T-helper 22 cell (primary cell): ENCODE measurements around the gene CD44.

Source experiments
- DNase-seq: peaks from one replicate; pipeline ENCODE4 v3.0.0-alpha.2; 2020; ENCODE audit warnings: low read depth

The CD44 gene

DNA sequence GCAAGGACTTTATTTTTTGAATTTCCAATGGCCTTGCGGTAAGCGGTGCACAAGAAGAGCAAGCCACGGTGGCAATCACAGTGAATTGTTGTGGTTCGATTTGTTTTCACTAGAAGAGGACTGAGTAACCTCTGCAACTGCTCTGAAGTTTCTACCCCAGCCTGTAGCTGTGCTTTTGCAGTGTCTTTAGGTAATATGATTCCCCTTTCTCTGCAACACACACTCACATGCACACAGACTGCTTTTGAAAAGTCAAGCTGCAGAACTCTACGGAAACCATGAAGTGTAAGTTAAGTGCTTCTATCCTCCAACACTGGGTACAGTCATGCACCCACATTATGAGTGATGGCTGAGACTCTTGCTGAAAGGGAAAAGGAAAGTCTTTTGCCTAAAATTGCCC is 38.4 kb downstream of the CD44 start:
- DNase-seq, result no peak

- DNase-seq, result no peak
Observed at GRCh38 chr11:35178067-35178805, 39.3 kb downstream of the CD44 start.

DNA sequence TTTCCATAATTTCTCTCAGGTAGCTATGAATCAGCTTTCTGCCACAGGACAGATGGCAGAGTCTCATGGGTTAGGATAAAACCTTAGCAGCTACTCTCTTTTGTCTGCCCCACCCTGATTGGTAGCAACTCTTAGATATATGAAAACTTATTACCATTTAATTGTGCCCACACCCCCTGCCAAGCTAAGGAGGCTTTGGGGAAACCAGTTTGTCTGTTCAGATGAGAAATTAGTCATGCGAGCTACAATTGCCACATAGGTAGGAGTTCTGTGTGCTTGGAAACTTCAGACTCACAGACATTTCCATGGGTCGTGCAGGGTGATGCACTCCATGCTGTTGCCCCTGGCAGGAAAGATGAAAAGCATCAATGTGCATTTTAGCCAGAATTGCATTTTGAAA is 39.9 kb downstream of the CD44 start:
- no peak for DNase-seq

DNA sequence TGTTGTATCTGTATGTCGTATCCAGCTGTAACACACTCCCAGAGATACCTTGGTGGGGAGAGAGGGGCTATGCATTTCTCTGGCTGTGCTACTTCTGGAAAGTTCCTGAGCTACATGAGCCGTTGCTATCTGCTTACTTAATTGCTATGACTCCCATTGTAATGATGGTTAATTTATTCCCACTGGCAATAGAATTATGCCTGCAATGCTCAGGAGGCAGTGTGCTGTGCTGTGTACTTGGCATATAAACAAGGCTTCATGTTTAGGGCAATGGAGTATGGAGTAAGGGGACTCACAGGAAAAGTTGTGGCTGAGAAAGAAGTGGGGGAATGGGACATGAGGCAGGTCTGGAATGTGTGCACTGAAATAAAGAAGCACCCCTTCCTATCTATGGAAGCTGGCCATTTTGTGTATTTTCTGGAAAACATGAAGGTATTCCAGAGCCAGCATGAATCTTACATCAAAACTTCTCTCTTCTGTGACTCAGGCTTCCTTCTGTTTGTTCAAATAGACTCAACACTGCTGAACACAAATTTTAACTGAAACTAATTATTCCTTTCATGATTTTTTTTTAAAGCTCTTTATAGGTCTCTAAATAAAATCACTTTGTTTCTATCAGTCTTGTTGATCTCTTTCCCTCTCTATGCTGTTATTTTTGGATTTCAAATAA is 40.6 kb downstream of the CD44 start:
- no peak for DNase-seq

GRCh38 chr11:35180317-35181233 is 41.6 kb downstream of the CD44 start:
- no peak for DNase-seq

- DNase-seq, result no peak
Observed at GRCh38 chr11:35182317-35182939, 43.5 kb downstream of the CD44 start.

DNA sequence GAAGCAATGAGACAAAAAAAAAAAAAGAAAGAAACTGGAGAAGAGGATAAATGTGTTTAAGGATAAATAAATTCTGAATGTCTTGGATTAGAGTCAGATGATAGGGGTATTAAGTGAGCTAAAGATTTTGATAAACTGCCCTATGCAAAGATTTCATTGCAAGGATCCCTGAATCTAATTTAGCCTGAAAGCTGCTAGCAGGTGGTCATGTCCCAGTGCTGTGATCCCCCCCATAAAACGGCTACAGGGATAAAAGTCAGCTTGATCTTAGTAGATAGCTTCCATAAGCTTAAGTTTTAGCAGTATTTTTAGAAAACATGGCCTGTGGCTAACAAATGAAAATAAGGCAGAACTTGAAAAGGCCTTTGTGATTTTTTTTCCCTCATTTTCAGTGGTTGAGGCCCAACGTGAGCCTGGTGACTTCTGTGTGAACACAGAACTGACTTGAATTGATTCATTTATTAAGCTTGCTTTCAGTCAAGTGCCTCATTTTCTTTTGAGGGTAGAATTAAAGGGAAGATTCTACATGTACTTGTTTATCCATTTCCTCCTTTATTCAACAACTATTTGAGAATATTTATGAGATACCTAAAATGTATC is 44.5 kb downstream of the CD44 start:
- DNase-seq, result no peak

DNA sequence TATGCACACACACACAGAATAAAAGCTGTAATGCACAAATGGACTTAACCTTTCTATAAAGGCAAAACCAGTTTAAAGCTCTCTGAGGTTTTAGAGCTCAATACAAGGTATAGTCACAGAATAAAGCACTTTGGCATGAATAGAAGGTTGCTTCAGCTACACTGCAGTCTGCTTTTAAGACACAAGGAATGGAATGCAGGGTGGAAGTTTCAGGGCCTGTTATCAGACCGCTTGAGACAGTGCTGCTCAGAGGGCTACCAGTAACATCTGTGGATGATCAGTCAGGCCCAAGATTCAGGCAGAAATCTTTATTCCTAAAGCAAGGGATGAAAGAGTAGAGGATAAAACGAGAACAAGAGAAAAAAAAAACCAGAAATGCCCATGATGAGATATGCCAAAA is 46.7 kb downstream of the CD44 start:
- no peak for DNase-seq

GRCh38 chr11:35187996-35188395 is 49.0 kb downstream of the CD44 start:
- DNase-seq, result no peak

DNA sequence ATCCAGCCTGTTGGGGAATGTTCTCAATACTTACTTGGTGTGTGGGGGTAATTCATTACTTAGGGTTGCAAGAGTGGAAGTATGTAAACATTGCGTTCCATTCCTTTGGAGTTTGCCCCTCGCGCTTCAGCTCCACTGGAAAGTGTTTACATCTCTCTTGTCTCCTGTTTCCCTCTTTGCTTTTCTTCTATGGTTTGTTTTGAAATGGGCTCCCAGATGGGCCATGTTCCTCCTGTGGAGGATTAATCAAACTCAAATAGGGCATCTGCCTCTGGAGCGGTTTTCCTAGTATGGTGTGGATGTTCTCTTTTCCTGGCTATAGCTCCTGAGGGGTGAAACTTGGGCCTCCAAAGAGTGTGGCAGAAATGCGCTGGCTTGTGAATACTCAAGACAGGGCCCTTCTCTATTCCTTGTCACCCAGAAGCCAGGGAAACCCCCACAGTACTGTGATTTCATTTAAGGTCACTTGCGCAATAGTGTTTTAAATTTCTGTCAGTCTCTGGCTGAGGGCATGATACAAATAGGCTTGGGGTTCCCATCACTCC is 51.9 kb downstream of the CD44 start:
- DNase-seq, result no peak

DNA sequence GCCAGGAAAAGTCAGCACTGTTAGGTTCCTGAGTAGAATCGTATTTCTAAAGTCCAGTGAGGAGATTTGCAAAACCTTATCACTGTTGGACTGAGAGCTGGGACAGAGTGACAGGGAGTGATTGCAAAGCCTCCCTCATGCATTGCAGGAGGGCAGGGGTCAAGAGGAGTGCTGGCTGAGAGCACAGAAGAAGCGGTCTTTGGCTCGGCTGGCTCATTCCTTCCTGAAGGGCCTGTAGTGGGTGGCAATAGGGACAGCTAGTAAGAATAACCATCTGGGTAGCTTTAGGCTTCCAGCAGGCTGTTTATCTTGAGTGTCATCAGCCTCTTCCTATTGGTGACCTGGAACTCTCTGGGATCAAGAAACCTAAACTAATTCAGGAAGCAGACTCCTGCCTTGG is 53.4 kb downstream of the CD44 start:
- DNase-seq, result no peak

- no peak for DNase-seq
Observed at GRCh38 chr11:35193767-35194166, 54.8 kb downstream of the CD44 start.

GRCh38 chr11:35197292-35197691 is 58.3 kb downstream of the CD44 start:
- no peak for DNase-seq

DNA sequence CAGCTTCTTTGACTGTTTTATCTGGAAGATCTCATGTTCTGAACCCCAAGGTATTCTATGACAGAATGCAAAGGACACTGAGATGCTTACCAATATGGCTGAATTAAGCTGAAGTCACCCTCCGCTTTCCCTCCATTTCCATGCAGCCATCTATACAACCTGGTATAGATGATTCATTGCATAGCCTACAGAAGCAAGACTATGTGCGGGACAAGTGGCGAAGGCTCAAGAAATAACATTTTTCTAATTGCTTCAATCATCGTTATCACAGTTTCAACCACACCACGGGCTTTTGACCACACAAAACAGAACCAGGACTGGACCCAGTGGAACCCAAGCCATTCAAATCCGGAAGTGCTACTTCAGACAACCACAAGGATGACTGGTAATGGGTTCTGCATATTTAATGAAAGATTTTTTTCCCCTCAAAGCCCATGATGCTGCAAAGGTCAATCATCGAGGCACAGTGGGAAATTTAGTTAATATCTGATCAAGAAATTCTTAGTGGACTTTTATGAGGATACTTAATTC is 61.9 kb downstream of the CD44 start:
- DNase-seq, result no peak

DNA sequence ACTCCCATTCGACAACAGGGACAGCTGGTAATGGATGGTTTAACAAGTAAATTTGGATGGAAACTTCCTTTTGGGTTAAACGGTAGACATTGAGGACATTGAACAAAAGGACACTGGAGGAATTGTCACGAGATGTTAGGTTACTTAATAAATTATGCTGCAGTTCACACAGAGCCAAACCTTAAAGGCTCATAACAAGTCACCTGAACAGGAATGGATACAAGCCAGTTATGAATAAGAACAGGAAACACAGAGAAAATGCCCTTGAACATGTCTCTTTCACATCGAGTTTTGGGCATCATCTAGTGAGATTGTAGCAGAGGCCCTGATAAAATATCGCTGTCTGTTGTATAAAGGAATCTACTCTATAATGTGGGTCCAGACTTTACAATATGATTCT is 65.6 kb downstream of the CD44 start:
- DNase-seq, result no peak

DNA sequence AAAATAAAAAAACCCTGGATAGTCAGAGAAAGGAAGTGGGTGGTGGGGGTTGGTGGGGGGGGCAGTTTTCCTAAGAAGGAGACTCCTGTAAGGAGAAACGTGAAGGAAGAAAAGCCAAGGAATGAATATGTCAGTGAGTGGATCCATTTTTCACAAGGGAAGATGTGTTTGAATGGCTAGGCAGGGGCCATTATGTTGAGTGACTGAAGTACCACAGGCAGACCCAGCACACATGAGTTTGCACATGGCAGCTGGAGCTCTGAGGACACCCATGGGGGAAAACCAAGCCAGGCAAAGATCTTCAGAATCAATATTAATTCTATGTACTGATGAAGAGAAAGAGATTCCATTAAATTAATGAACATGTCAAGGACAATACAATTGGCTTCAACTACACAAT is 67.6 kb downstream of the CD44 start:
- DNase-seq, result no peak

DNA sequence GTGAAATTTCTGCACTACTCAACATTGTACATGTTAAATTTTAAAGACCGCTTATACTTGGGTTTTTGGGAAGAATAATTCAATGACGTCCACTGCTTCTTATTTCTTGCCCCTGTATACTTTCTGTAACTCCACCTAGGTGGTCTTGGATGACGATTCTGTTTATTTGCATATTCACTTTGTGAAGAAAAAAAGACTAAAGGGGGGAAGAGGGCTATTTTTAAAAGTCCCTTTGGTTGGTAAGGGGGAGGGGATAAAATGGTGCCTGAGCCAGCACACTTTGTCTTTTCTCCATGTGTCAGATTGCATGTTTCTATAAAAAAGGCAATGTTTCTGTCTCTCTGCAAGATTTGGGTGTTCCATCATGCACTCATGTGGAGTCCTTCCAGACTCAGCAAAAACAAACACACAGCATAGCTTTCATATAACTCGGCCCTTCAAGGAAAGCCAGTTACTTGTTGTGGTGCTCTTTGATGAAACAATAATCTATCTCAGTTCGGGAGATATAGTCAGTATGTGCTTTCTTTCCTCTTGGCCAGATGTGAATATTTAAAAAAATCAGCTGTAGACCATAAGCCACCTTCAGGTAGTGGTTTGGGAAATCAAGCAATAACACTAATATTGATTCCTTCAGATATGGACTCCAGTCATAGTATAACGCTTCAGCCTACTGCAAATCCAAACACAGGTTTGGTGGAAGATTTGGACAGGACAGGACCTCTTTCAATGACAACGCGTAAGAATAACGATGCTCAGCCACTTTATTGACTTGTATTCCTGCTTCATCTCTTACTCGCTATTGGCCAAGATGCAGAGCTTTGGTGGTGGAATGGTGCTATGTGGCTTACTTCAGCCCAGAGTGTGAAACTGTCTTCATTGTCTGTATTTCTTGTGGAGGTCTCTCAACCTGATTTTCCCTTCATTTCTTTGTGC is 68.8 kb downstream of the CD44 start:
- DNase-seq, result no peak

DNA sequence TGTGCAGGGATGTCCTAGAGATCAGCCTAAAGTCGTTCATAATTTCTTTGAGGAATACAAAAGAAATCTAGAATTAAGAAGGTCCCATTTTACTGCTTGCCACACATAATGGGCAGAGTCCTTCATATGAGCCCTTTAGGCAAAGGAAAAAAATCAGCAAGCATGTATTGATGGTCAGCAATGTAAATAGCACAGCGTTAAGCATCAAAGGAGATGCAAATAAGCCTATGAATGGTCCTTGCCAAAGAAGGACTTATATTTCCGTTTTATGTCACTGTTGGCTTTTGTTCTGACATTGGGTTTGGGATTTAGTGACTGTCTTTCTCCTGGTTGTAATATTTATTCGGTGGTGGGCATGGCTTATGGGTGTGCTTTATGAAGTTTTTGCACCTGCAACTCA is 69.8 kb downstream of the CD44 start:
- no peak for DNase-seq

DNA sequence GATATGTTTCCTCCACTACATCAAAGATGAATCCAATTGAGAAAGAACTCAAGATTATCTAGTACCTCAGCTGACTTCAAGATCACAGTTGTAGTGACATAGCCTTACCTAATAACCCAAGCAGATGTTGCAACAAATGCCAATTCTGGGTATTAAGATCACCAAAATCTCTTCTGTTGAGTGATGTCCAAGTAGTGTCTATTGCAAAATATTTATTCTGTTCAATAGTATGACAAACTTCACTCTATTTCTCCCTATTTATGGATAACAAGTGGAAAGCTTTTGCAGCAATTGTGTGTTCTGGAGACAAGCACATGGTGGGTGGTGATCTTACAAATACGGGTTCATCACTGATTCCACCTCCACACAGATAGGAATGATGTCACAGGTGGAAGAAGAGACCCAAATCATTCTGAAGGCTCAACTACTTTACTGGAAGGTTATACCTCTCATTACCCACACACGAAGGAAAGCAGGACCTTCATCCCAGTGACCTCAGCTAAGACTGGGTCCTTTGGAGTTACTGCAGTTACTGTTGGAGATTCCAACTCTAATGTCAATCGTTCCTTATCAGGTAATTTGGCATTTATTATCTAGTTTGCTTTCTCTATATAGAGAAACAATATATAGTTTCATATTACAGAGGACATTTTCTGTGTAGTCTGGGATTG is 72.0 kb downstream of the CD44 start:
- no peak for DNase-seq

- DNase-seq, result no peak
Observed at GRCh38 chr11:35211952-35212351, 73.0 kb downstream of the CD44 start.
